ENCODE measurements around the gene RNF157.

Gene RNF157

GRCh38 chr17:76122431-76123190 is 117.7 kb downstream of the RNF157 start:
- no peak for DNase-seq (ENCODE audit: extremely low read depth, low read depth)
- no peak for TF ChIP-seq CTCF (IDR thresholded peaks at IDR 0.05; ENCODE audit: low read depth, low read length)

GRCh38 chr17:76121932-76122430 is 118.3 kb downstream of the RNF157 start:
- no peak for DNase-seq (ENCODE audit: extremely low read depth, low read depth)
- TF ChIP-seq CTCF (IDR thresholded peaks at IDR 0.05; ENCODE audit: low read depth, low read length): no peak

GRCh38 chr17:76120658-76121008 is 119.7 kb downstream of the RNF157 start:
- TF ChIP-seq CTCF (IDR thresholded peaks at IDR 0.05; ENCODE audit: low read depth, low read length): no peak

GRCh38 chr17:76119409-76120371 is 120.6 kb downstream of the RNF157 start:
- TF ChIP-seq CTCF (IDR thresholded peaks at IDR 0.05; ENCODE audit: low read depth, low read length): no peak
- no peak for DNase-seq (ENCODE audit: extremely low read depth, low read depth)

More at GRCh38 chr17:76120658-76121008, 119.7 kb downstream of the RNF157 start:
- no peak for DNase-seq (ENCODE audit: extremely low read depth, low read depth)

GRCh38 chr17:76115138-76115754 is 125.0 kb downstream of the RNF157 start:
- no peak for TF ChIP-seq CTCF (IDR thresholded peaks at IDR 0.05; ENCODE audit: low read depth, low read length)

GRCh38 chr17:76111956-76112355 is 128.3 kb downstream of the RNF157 start:
- no peak for TF ChIP-seq CTCF (IDR thresholded peaks at IDR 0.05; ENCODE audit: low read depth, low read length)
- no peak for DNase-seq (ENCODE audit: extremely low read depth, low read depth)

More at GRCh38 chr17:76115138-76115754, 125.0 kb downstream of the RNF157 start:
- DNase-seq (ENCODE audit: extremely low read depth, low read depth): no peak

Data from AG09319 (cell line).